Pancreas (tissue), 10 donors: ENCODE results near the gene EPC2. TPM values are rescaled to one million over a fixed set of nuclear protein-coding genes. Genes with fewer than 3 reads are reported as not detected.

Source experiments
- ATAC-seq, 4 donors: fragments of 200-7000 bp; cut with Tn5 transposase; one replicate each; pipeline versions ENCODE4 v1.8.0 to v1.9.1; 2020; ENCODE audit warnings: mild to moderate bottlenecking in 4 of 4, moderate library complexity in 4 of 4
- DNase-seq, 6 donors: peaks; one replicate each; pipeline ENCODE4 v3.0.0-alpha.2; 2020
- FAIRE-seq: peaks from 2 replicates; lab custom pipeline; 2012; peaks lifted over from hg19 to GRCh38; lab: Jason Lieb, UNC
- H3K27ac ChIP-seq, 4 donors: fragments of 200-600 bp; sonication (generic); 1 replicate in 3 of 4; 2 replicates in 1 of 4; pipeline versions ENCODE4 v1.5.0 to v1.8.0; 2020
- H3K27me3 ChIP-seq, 4 donors: fragments of 200-600 bp; one replicate each; pipeline ENCODE4 v1.8.0; 2021
- H3K36me3 ChIP-seq, 3 donors: fragments of 200-600 bp; sonication (generic) in 1 of 3; one replicate each; pipeline versions ENCODE4 v1.5.0 to v1.8.0; 2020 to 2021
- H3K4me1 ChIP-seq, 3 donors: fragments of 200-600 bp; one replicate each; pipeline ENCODE4 v1.8.0; 2021
- H3K4me3 ChIP-seq, 4 donors: fragments of 200-600 bp; sonication (generic) in 2 of 4; one replicate each; pipeline versions ENCODE4 v1.5.0 to v1.8.0; 2020 to 2021
- H3K9me3 ChIP-seq, 4 donors: fragments of 200-600 bp; one replicate each; pipeline ENCODE4 v1.8.0; 2021
- WGBS, 2 donors: extraction: QIAGEN DNeasy Blood & Tissue Kit; methylation state at CpG; one replicate each; pipeline ENCODE4 v1.1.7; 2013; 5-methylcytosine and 5-hydroxymethylcytosine counted together
- intact Hi-C, 3 donors: fragments of 100-400 bp; cut with DNase I; formaldehyde crosslinking; loops; one replicate each; pipeline versions ENCODE4 v1.11.1 to v1.14.2; 2022
- polyA plus RNA-seq, 2 donors: library from polyadenylated mRNA; stranded (reverse); fragments of 200-250 nt; gene quantifications; one replicate each; pipeline ENCODE4 v1.2.3, GENCODE V29; 2013
- total RNA-seq, 6 donors: library from RNA; stranded (reverse); fragmentation: NEBNext Ultra II Directional in 4 of 6; extraction: Animal tissue kit (Norgen Biotek cat#: 25700) in 4 of 6; gene quantifications; one replicate each; pipeline versions ENCODE4 v1.2.1 to v1.2.4, GENCODE V29; 2021 to 2023
- TF ChIP-seq, protein P1 (sequence below), 4 donors: fragments of 200-600 bp; sonication (generic) in 3 of 4; IDR thresholded peaks; one replicate each; pipeline versions ENCODE4 v1.5.0 to v1.8.0; 2021; ENCODE audit warnings: antibody characterized with exemption in 4 of 4
- donor health status: healthy with polysubstance abuse.
- donor health status: DM: no; HTN: no; CAD: no; lungs with moderate emphysema.
- donor health status: DM: no; HTN: no; CAD: no.
- donor health status: control.
- donor health status: control.
- donor health status: Bipolar disorder and iron deficiency.
- donor health status: DM: yes; HTN: yes; CAD: no.
- donor health status: DM: no; HTN: no; CAD: no.
- donor health status: DM: no; HTN: no; CAD: no.
- donor health status: DM: yes; HTN: yes; CAD: no.

The EPC2 gene
- total and polyA plus RNA-seq, 8 donors = 3.1 to 17.7 (median 12.8) TPM

GRCh38 chr2:148603562-148603920, 41.0 kb upstream of the EPC2 start:
- Histone ChIP-seq H3K4me3 (no peak overlapping the region), H3K36me3 (no peaks in the 10 kb centered on the region), H3K27ac (no peak overlapping the region), H3K9me3 (no peaks in the 10 kb centered on the region), H3K27me3 (no peaks in the 10 kb centered on the region), H3K4me1 (no peaks in the 10 kb centered on the region)
- ATAC-seq (no peak), FAIRE-seq (no peak), DNase-seq (no peak)
- TF ChIP-seq, protein P1, sequence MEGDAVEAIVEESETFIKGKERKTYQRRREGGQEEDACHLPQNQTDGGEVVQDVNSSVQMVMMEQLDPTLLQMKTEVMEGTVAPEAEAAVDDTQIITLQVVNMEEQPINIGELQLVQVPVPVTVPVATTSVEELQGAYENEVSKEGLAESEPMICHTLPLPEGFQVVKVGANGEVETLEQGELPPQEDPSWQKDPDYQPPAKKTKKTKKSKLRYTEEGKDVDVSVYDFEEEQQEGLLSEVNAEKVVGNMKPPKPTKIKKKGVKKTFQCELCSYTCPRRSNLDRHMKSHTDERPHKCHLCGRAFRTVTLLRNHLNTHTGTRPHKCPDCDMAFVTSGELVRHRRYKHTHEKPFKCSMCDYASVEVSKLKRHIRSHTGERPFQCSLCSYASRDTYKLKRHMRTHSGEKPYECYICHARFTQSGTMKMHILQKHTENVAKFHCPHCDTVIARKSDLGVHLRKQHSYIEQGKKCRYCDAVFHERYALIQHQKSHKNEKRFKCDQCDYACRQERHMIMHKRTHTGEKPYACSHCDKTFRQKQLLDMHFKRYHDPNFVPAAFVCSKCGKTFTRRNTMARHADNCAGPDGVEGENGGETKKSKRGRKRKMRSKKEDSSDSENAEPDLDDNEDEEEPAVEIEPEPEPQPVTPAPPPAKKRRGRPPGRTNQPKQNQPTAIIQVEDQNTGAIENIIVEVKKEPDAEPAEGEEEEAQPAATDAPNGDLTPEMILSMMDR (IDR thresholded peaks at IDR 0.05) = no peak
- intact Hi-C loops = no loop called here
- WGBS, 2 donors = 40% methylated on average over 3 of the region's 3 CpGs

GRCh38 chr2:148604927-148605326, 39.6 kb upstream of the EPC2 start:
- H3K4me3 ChIP-seq = no peak overlapping the region
- no peaks in the 10 kb centered on the region for H3K4me1 ChIP-seq
- no peaks in the 10 kb centered on the region for H3K36me3 ChIP-seq
- no peaks in the 10 kb centered on the region for H3K27me3 ChIP-seq
- DNase-seq (no peak), FAIRE-seq (no peak), ATAC-seq (no peak)
- H3K27ac ChIP-seq = no peak overlapping the region
- TF ChIP-seq, protein P1 (IDR thresholded peaks at IDR 0.05) = no peak
- 86 to 90% methylated on average over 7 of the region's 7 CpGs for WGBS, 2 donors
- H3K9me3 ChIP-seq = no peaks in the 10 kb centered on the region
- intact Hi-C loops = no loop called here

DNA sequence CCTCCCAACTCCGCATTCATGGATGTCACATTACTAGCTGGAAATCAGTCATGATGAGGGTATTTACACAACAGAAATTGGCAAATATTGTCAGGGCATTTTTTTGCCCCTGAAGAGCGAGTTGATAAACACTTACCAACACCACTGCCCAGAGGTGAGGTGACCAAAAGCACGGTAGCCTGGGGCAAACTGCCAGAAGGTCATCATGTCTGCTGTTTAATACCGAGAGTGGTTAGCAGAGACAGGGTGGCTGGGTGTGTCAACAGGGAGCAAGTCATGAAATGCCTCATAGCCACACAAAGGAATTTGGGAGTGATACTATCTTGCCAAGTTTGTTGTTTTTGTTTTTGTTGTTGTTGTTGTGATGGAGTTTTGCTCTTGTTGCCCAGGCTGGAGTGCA, 37.0 kb upstream of the EPC2 start:
- H3K27me3 ChIP-seq = no peaks in the 10 kb centered on the region
- ATAC-seq = no peak
- WGBS, 2 donors = 66 to 70% methylated on average over 4 of the region's 4 CpGs

DNA sequence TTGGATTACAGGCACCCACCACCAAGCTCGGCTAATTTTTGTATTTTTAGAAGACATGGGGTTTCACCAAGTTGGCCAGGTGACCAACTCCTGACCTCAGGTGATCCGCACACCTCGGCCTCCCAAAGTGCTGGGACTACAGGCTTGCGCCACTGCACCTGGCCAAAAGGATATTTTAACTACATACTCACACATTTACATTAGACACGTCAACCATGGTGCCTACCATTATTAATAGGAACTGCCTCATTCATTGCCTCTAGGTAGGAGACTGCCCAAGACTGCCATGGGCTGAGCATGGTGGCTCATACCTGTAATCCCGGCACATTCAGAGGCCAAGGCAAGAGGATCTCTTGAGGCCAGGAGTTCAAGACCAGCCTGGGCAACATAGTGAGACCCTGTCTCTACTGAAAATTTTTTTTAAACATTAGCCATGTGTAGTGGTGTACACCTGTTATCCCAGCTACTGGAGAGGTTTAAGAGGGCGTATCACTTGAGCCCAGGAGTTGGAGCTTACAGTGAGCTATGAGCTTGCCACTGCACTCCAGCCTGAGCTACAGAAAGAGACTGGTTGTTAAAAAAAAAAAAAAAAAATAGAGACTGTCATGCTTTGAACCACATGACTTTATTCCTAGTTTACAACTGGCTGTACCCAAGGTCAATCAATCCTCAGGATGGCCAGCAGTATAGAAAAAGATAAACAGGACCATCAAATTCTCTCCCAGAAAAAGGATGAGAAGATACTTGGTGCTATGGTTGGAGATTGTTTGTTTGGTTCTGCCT, 31.1 kb upstream of the EPC2 start:
- Histone ChIP-seq H3K27ac (peak overlapping the region in 2 of 4 donors; percentile 64 to 70), H3K4me1 (no peaks in the 10 kb centered on the region), H3K9me3 (no peaks in the 10 kb centered on the region), H3K27me3 (no peaks in the 10 kb centered on the region), H3K4me3 (no peak overlapping the region), H3K36me3 (no peaks in the 10 kb centered on the region)
- no peak for ATAC-seq
- DNase-seq = no peak
- TF ChIP-seq, protein P1 (IDR thresholded peaks at IDR 0.05) = no peak
- WGBS, 2 donors = 90 to 94% methylated on average over 7 of the region's 7 CpGs
- intact Hi-C loops = no loop called here
- no peak for FAIRE-seq

More for the DNA sequence above, 37.0 kb upstream of the EPC2 start:
- intact Hi-C loops = no loop called here
- Histone ChIP-seq H3K27ac (no peak overlapping the region), H3K36me3 (no peaks in the 10 kb centered on the region), H3K4me3 (no peak overlapping the region), H3K9me3 (no peaks in the 10 kb centered on the region), H3K4me1 (no peaks in the 10 kb centered on the region)
- FAIRE-seq (no peak), DNase-seq (no peak)
- TF ChIP-seq, protein P1 (IDR thresholded peaks at IDR 0.05) = no peak

- Histone ChIP-seq H3K27ac (peak overlapping the region in 2 of 4 donors; percentile 64 to 70), H3K9me3 (no peaks in the 10 kb centered on the region), H3K36me3 (no peaks in the 10 kb centered on the region), H3K4me1 (no peaks in the 10 kb centered on the region), H3K4me3 (no peak overlapping the region), H3K27me3 (no peaks in the 10 kb centered on the region)
- TF ChIP-seq, protein P1 (IDR thresholded peaks at IDR 0.05) = no peak
- intact Hi-C loops = no loop called here
- ATAC-seq = peak in 3 of 4 donors; percentile 18 to 41 (median 18)
- FAIRE-seq = no peak
- DNase-seq = no peak
These were observed 30.6 kb upstream of the EPC2 start for GRCh38 chr2:148614014-148614321.
